Activated CD4-positive, alpha-beta T cell treated with anti-CD3 and anti-CD28 coated beads for 1 hour (primary cell): Measurements from ENCODE around the gene MEGF6.

Source experiments
- DNase-seq: peaks from one replicate; pipeline ENCODE4 v3.0.0-alpha.2; 2020

MEGF6 gene

DNA sequence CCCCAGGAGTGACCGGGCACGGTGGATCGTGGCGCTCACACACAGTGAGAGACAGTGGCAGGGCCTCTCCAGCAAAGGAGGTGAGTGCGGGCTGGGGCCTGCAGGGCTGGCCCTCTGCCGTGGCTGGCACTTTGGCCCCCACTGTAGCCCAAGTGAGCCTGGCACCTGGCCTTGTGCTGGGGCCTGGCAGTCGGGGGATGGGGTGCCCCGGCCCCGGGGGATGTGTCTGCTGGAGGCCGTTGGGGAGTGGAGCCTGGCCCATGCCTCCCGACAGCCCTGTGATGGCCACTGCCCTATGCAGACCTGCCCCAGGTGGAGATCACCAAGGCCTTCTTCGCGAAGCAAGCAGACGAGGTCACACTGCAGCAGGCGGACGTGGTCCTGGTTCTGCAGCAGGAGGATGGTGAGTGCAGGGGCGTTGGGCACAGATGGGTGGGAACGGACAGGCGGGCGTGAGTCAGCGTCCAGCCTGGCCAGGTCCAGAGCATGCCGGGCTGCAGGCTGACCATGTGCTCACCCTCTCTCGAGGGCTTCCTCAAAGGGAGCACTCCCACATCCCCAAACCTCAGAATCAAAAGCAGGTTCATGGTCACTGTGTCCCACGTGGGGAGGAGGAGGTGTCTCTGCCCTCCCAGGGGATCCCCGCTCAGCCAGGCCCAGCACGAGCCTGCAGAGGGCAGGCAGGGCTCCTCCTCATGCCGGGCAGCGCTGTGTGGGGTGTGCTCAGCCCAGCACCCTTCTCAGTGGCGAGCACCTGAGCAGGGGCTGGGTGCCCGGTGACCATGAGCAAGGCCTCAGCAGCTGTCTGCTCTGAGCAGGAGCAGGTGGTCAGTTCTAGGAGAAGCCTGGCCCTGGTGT, 131.6 kb downstream of the MEGF6 start:
- no peak for DNase-seq

DNA sequence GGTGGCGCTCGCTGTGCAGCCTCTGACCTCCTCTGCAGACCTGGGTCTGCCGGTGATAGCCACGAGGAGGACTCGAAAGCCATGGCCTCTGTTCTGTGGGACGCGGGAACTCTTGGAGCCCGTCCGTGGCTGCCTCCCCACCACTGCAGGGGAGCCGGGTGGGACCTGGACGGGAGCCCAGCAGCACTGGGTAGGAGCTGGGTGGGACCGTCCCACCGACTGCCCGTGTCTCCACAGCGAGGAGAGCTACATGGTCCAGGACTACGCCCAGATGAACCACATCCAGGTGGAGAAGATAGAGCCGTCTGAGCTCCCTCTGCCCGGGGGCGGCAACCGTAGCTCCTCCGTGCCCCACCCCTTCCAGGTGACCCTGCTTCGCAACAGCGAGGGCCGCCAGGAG, 133.1 kb downstream of the MEGF6 start:
- DNase-seq, result no peak

DNA sequence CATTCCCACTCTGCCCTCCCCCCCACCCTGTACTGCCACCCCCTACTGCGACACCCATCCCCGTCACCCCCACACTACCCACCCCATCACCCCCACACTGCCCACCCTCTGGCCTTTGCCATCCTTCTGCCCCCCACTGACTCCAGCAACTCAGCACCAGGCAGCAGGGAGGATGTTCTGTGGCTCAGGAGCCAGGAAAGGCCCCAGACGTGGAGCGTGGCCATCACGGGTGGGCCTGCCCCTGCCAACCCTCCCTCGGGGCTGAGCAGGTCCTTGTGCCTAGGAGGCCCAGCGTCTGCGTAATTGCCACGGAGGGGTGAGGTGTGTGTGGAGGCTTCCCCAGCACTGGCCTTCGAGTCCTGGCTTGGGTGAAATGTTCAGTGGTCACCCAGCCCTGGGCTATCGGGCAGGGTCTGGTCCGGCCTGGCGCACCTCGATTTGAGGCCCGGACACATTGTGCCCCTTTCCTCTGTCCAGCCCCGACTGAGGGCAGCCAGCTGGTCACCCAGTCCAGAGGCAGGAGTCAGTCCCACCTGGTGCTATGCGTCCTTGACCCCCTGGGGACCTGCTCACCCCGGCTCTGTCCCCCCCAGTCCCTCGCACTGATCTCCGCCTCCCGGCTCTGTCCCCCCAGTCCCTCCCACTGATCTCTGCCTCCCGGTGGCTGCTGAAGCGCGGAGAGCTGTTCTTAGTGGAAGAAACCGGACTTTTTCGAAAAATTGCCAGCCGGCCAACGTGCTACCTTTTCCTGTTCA, 133.9 kb downstream of the MEGF6 start:
- DNase-seq, result no peak

DNA sequence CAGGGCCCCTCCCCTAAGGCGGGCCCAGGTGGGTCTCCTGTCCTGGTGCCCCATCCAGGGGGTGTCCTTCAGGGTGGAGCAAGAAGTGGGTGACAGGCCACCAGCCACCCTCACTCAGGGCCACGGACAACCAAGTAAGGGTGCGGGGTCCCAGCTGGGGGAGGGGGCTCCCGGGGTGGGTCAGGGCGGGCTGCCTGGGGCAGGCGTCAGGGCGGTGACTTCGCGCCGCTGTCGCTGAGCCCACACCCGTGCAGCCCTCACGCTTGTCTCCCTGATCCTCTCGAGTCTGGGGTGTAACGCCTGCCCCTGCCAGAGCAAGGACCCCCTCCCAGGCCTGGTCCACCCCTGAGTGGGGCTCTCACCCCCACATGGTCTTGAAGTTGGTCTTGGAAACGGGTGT, 134.6 kb downstream of the MEGF6 start:
- DNase-seq, result no peak

DNA sequence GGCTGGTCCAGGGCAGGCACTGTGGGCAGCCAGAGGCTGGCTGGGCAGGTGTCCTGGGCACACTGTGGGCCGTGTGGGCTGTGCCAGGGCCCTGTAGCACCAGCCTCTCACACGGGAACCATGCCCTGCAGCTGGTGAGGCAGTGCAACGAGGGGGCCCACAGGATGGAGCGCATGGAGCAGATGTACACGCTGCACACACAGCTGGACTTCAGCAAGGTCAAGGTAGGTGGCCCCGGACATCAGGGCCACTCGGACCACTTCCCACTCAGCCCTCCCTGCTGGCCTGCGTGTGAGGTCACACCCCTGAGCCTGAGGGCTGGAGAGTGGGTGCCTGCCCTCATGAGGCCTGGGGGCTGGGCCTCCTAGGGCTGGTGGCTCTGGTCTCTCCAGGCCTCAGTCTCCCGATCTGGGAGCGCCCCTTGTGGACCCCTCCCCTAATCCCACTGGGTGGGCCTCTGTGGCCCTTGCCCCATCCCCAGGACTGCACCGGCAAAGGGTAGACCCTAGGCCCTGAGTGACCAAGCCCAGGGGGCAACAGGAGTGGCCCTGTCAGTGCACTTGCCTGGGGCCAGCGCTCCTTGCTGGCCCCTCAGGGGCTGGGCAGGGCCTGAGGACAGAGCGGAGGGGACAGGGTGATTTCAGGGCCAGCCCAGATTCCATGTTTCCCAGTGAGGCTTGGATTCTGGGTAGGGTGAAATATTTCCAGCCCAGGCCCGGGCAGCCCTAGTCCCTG, 135.3 kb downstream of the MEGF6 start:
- no peak for DNase-seq

DNA sequence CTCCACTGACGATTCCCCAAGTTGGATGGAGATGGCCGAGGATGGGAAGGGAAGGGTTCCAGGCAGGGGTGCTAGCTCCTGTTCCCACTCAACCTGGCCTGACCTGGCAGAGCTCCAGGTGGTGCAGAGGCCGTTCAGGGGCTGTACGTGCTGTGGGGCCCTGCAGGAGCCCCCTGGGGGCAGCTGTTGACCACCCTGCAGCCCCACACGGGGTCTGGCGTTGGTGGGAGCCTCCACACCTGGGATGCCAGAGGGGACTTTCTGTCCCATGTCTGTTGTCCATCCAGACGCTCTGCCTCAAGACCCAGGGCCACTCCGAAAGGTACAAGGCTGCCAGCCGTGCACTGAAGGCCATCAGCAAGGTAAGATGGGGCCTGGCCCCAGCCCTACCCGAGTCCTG, 136.9 kb downstream of the MEGF6 start:
- DNase-seq, result no peak

DNA sequence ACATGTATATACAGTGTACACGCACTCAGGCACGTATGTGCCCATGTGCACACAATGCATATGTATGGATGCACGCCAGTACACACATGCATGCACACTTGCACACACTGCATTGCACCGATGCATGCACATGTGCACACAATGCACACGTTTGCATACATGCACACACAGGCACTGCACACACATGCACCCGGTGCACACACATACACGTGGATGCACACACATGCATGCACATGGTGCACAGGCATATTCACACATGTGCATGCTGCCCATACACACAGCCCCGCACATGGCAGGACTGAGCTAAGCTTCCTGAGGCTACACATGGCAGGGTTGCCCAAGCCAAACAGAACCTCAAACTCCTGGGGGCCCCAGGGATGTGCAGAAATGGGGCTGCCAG, 137.3 kb downstream of the MEGF6 start:
- no peak for DNase-seq

DNA sequence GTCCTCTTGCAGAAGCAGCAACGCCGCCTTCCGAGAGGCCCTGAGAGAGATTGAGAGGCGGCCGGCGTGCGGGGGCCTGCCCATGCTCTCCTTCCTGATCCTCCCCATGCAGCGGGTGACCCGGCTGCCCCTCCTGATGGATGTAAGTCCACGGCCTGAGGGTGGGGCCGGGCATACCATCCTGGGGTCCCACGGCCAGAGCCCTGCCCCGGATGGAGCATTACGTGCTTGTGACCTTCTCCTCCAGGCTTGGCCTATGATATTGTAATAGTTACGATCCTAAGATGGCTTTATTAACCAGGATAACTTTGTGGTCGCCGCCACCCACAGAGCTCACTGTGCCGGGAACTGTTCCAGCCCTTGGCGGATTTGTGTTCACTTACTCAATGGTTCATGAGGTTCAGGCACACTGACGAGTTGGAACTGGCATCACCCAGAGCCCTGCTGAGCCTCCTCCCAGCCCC, 137.9 kb downstream of the MEGF6 start:
- DNase-seq, result no peak

DNA sequence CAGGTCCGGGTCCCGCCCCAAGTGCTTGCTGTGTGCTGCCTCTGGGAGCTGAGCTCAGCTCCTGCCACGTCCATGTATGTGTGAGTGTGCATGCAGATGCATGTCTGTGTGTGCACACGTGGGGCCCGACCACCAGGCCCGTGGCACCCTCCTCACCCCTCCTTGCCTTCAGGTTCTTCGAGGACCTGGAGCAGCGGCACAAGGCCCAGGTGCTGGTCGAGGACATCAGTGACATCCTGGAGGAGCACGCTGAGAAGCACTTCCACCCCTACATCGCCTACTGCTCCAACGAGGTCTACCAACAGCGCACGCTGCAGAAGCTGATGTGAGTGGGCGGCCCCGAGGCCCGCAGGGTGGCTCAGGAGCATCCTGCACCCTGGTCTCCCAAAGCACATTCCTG, 138.4 kb downstream of the MEGF6 start:
- no peak for DNase-seq

DNA sequence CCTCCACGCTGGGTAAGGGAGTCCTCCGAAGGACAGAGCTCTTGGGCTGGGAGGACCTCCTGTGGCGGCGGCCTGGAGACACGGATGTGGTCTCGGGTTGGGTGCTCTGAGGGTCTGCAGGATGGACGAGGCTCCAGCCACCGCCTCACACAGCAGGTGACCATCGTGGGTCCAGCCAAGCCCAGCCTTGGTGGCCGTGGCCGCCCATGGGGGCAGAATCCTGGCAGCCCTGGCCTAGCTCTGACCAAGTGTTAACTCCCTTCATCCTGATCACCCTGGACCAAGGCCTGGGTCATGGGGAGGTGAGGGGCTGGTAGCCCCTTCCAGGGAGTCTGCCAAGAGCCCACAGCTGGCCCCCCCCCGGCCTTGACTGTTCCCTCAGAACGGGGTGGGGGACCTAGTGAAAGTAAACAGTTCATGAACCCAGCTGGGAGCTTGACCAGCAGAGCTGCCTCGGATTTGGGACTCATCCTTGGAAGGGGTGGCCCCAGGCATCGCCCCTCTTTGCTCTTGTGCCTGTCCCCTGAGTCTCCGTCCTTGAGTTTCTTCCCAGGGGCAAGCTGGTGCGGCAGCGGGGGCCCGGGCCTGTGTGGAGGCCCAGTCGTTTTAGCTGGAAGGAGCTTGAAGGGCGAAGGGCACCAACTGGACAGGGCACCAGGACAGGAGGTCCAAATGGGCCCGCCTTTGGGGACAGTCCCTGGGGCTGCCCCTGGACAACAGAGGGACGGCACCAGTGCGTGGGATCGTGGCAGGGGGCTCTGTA, 139.0 kb downstream of the MEGF6 start:
- no peak for DNase-seq

DNA sequence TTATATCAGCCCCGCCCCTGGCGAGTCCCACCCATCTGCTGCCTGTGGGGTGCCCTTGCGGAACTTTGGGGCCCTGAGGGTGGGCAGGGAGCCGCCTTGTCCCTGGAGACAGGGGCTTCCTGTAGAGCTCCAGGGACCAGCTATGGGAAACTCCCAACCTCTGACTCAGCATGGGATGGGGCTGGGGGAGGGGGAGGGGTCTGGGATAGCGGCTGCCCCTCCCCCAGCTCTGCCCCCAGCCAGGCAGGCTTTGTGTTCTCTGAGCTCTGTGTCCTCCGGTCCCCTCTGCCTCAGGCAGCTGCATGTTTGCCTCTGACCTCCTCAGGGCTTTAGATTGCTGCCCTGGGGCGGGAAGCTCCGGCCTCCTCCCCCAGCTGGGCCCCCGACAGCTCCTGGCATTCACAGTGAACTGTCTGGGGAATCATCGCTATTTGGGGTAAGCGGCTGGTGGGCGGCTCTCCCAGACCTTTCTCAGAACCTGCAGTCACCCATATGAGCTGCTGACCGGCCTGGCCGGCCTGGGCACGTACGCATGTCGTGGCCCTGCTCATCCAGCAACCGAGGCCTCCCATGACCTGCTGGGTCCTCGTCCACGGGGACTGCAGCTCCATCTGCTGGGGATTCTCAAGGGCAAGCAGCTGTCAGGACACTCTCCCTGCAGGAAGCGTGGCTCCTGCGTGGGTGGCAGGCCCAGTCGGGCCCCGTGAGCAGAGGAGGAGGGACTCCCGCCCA, 139.8 kb downstream of the MEGF6 start:
- DNase-seq, result no peak

DNA sequence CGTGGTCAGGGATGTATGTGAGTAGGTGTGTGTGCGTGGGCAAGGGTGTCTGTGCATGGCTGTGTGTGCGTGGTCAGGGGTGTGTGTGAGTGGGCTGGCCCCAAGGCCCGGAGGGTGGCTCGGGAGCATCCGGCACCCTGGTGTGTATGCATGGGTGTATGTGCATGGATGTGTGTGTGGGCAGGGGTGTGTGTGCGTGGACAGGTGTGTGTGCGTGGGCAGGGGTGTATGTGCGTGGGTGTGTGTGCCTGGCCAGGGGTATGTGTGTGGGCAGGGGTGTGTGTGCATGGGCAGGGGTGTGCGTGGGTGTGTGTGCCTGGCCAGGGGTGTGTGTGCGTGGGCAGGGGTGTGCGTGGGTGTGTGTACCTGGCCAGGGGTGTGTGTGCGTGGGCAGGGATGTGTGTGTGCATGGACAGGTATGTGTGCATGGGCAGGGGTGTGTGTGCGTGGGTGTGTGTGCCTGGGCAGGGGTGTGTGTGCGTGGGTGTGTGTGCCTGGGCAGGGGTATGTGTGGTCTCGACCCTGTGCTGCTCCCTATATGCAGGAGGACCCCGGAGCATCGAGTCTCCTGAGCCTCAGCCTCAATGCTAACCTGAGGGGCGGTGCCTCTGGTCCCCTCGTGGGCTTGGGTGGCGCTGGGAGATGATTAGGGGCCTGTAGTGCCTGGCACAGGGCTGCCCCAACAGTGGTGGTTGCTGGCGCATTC, 140.5 kb downstream of the MEGF6 start:
- DNase-seq, result no peak

DNA sequence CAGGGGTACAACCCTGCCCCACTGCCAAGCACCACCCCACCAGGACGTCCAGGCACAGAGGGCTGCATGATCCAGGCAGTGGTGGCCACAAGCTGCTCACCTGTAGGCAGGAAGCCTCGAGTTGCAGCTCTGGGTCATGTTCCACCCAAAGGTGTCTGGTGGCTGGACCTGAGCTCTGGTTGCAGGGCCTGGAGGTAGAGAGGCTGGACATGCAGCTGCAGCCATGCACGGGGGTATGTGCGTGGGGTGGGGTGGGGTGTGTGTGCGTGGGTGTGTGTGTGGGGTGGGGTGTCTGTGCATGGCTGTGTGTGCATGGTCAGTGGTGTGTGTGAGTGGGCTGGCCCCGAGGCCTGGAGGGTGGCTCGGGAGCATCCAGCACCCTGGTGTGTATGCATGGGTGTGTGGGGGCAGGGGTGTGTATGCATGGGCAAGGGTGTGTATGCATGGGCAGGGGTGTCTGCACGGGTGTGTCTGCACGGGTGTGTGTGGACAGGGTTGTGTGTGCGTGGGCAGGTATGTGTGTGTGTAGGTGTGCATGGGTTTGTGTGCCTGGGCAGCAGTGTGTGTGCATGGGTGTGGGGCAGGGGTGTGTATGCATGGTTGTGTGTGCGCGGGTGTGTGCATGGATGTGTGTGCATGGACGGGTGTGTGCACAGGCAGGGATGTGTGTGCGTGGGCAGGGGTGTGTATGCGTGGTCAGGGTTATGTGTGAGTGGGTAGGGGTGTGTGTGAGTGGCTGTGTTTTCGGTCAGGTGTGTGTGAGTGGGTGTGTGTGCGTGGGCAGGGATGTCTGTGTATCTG, 141.3 kb downstream of the MEGF6 start:
- no peak for DNase-seq

DNA sequence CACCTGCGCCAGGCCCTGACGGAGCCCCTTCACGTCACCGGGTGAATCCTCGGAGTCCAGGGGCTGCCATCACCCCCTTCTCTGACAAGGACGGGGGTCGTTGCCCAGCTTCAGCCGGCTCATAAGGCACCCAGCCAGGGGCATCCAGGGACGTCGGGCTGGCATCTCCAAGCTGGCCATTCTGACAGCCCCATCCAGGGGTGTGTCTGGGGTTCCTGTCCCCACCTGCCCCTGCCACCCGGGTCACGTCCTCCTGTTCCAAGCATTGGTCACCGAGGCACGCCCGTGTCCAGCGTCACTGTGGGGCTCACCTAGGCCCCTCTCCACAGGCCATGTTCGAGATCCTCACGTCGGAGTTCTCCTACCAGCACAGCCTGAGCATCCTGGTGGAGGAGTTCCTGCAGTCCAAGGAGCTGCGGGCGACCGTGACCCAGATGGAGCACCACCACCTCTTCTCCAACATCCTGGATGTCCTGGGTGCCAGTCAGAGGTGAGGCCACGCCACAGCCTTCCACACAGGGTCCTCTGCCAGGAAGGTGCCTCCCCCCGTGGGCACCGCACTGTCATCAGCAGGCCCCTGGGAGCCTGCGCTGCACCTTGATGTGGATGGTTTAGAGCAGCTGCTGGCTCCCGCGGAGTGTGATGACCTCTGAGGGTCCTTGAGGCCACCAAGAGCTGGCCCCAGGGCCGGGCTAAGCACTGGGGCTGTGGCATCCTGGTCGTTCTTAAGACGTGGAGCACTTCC, 142.0 kb downstream of the MEGF6 start:
- DNase-seq, result no peak

DNA sequence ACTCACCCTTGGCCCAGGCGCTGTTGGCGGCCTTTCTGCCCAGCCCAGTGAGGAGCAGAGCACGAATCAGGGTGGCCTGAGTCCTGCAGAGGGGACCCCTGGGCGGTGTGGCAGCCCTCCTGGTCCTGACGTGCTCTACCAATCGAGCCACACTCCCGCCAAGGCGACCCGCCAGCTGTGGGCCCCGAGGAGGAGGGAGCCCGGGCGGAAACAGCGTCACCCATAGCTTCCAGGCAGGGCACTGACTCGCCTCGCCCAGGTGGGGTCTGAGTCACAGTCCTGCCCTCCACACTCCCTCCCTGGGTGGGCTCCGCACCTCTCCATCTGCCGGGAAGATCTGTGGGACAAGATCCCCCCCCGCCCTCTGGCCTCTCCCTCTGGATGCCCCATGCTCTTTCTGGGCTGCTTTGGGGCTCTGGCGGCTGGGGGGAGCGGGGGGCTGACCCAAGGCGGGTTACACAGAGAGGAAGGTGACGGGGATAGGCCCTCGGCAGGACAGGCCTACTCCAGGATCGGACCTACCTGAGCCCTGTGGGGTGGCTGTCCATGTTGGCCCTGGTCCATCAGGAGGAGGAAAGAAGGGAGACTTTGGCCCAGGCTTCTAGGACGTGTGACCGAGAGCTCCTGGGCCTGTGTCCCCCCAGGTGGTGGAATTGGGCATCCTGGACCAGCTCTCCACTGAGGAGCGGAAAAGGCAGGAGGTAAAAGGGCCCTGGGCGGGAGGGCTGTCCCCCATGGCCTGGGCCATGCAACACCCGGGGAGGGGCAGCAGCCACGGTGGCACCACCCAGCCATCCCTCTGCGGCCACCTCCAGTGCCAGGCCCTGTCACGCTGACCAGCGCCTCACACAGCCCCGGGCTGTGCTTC, 142.8 kb downstream of the MEGF6 start:
- DNase-seq, result no peak

DNA sequence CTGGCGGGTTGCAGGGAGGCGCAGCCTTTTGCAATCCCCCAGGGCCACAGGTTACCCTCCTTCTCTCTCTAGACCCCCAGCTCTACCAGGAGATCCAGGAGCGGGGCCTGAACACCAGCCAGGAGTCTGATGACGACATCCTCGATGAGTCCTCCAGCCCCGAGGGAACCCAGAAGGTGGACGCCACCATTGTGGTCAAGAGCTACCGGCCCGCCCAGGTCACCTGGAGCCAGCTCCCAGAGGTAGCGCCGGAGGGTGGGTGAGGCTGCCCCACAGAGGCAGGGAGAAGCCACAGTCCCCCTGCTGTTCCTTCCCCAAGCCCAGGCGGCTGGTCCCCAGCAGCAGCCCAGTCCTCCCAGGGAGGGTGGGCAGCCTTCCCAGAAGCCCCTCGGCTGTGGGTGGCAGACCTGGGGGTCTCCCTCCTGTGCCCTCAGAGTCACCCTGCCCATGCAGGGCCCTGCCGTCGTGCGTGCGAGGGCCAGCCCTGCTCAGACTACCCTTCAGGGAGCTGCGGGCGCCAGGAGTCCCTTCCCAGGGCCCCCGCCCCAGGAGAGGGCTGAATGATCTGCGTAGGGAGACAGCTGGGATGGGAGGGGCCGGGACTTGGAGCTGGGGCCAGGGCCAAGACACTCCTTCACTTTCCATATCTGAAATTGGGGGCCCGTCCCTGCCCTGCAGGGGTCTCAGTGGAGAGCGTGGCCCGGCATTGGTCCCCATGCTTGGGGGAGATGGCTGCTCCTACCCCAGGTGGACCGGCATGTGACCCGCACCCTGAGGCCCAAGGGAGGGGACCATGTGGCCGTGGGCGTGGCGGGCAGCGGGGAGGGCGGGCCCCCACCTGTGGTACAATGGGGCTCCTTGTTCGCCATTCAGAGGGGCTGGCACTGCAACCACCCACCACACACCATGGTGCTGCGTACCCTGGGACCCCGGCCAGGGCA, 143.9 kb downstream of the MEGF6 start:
- no peak for DNase-seq

DNA sequence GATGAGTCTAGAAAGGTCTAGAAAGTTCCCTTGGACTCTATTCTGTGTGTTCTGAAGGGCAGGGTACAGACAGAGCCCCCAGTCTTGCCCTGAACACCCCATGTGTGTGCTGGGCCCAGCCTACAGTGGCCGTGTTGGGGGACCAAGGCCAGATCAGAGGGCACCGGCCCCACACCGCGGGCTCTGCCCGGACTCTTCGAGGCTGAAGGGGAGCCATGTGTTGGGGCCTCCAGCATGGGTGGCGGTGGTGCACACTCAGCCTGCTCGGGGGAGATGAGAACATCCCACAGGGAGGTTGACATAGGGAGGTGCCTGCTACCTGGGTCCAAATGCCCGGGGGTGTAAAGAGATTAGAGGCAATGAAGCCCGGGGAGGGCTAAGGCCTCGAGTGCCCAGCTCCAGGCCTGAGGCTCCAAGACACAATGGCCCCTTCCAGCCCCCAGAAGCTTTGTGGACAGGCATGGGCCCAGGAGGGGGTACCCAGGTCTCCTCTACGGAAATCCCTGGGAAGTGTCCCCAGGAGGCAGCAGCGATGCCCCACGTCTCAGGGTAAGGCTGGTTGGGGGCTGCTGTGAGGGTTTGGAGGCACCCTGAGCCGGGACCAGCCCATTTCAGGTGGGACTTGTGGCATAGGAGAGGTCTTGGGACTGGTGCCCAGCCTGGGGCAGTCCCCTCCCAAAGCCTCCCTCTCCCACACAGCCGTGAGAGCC, 144.8 kb downstream of the MEGF6 start:
- DNase-seq, result no peak
